KMS-11 (cell line): ENCODE measurements around the gene COL13A1.

Source experiments
- H2AFZ ChIP-seq: fragments of 200-600 bp; sonication (generic); 2 replicates; pipeline ENCODE4 v1.6.1; 2016; ENCODE audit warnings: antibody characterized with exemption, mixed run types, low read depth
- H3K27ac ChIP-seq: fragments of 200-600 bp; sonication (generic); 2 replicates; pipeline ENCODE4 v1.6.1; 2016; ENCODE audit warnings: mild to moderate bottlenecking, mixed run types
- H3K27me3 ChIP-seq: fragments of 200-600 bp; sonication (generic); 2 replicates; pipeline ENCODE4 v1.6.1; 2017; ENCODE audit warnings: mild to moderate bottlenecking, low read depth, mixed run types, moderate library complexity; ENCODE audit not compliant: insufficient read depth
- H3K36me3 ChIP-seq: fragments of 200-600 bp; sonication (generic); 2 replicates; pipeline ENCODE4 v1.6.1; 2017; ENCODE audit warnings: mild to moderate bottlenecking, mixed run types; ENCODE audit not compliant: insufficient read depth
- H3K4me1 ChIP-seq: fragments of 200-600 bp; sonication (generic); 2 replicates; pipeline ENCODE4 v1.6.1; 2016; ENCODE audit warnings: mild to moderate bottlenecking, low read depth, mixed run types; ENCODE audit not compliant: poor library complexity, severe bottlenecking
- H3K4me2 ChIP-seq: fragments of 200-600 bp; sonication (generic); 2 replicates; pipeline ENCODE4 v1.7.0; 2016; ENCODE audit warnings: mild to moderate bottlenecking, mixed run types
- H3K4me3 ChIP-seq: fragments of 200-600 bp; sonication (generic); IDR thresholded peaks from 2 replicates; pipeline ENCODE4 v1.6.1; 2017; ENCODE audit warnings: low read depth, low read length, mixed read lengths; ENCODE audit not compliant: insufficient read depth
- H3K79me2 ChIP-seq: fragments of 200-600 bp; sonication (generic); 2 replicates; pipeline ENCODE4 v1.6.1; 2016; ENCODE audit warnings: low read depth, mixed run types; ENCODE audit not compliant: insufficient read depth
- H3K9ac ChIP-seq: fragments of 200-600 bp; sonication (generic); 2 replicates; pipeline ENCODE4 v1.6.1; 2016; ENCODE audit warnings: mild to moderate bottlenecking, mixed run types
- H4K20me1 ChIP-seq: fragments of 200-600 bp; sonication (generic); 2 replicates; pipeline ENCODE4 v1.6.1; 2016; ENCODE audit warnings: mild to moderate bottlenecking, mixed run types; ENCODE audit not compliant: insufficient read depth
- CTCF ChIP-seq: fragments of 200-600 bp; sonication (generic); conservative IDR thresholded peaks from 2 replicates; pipeline ENCODE4 v1.6.1; 2017; ENCODE audit warnings: low read depth, mild to moderate bottlenecking, antibody characterized with exemption, low read length, moderate library complexity, mixed read lengths

Gene COL13A1

GRCh38 chr10:69854511-69855345 is 53.0 kb downstream of the COL13A1 start:
- no peaks in the 10 kb centered on the region for H3K36me3 ChIP-seq
- TF ChIP-seq CTCF, result no peak
- no peak overlapping the region for H2AFZ ChIP-seq
- H3K27me3 ChIP-seq, result peaks cover 26% of the 10 kb centered on the region; the same call in 1 of the 2 replicates
- H3K4me2 ChIP-seq, result no peak overlapping the region
- no peak overlapping the region for H3K4me3 ChIP-seq
- H3K9ac ChIP-seq, result no peak overlapping the region
- H4K20me1 ChIP-seq, result no peaks in the 10 kb centered on the region
- H3K27ac ChIP-seq, result no peak overlapping the region
- no peaks in the 10 kb centered on the region for H3K79me2 ChIP-seq
- no peaks in the 10 kb centered on the region for H3K4me1 ChIP-seq

GRCh38 chr10:69855346-69856111 is 53.8 kb downstream of the COL13A1 start:
- H3K79me2 ChIP-seq, result no peaks in the 10 kb centered on the region
- H3K4me3 ChIP-seq, result no peak overlapping the region
- H3K27me3 ChIP-seq, result peaks cover 18% of the 10 kb centered on the region; the same call in 1 of the 2 replicates
- no peak overlapping the region for H3K27ac ChIP-seq
- H2AFZ ChIP-seq, result no peak overlapping the region
- no peak for TF ChIP-seq CTCF
- H4K20me1 ChIP-seq, result no peaks in the 10 kb centered on the region
- H3K4me2 ChIP-seq, result no peak overlapping the region
- no peaks in the 10 kb centered on the region for H3K36me3 ChIP-seq
- H3K9ac ChIP-seq, result no peak overlapping the region
- no peaks in the 10 kb centered on the region for H3K4me1 ChIP-seq

GRCh38 chr10:69856601-69857166 is 55.0 kb downstream of the COL13A1 start:
- no peak overlapping the region for H2AFZ ChIP-seq
- H3K27ac ChIP-seq, result no peak overlapping the region
- H3K27me3 ChIP-seq, result peaks cover 12% of the 10 kb centered on the region; the same call in 1 of the 2 replicates
- H3K4me1 ChIP-seq, result no peaks in the 10 kb centered on the region
- no peaks in the 10 kb centered on the region for H3K36me3 ChIP-seq
- no peak for TF ChIP-seq CTCF
- H3K79me2 ChIP-seq, result no peaks in the 10 kb centered on the region
- no peak overlapping the region for H3K4me3 ChIP-seq
- no peak overlapping the region for H3K9ac ChIP-seq
- no peak overlapping the region for H3K4me2 ChIP-seq
- no peaks in the 10 kb centered on the region for H4K20me1 ChIP-seq

GRCh38 chr10:69858201-69858600 is 56.5 kb downstream of the COL13A1 start:
- no peaks in the 10 kb centered on the region for H3K36me3 ChIP-seq
- no peak overlapping the region for H3K9ac ChIP-seq
- H2AFZ ChIP-seq, result no peak overlapping the region
- peaks cover 16% of the 10 kb centered on the region; the same call in 1 of the 2 replicates for H3K27me3 ChIP-seq
- H3K79me2 ChIP-seq, result no peaks in the 10 kb centered on the region
- TF ChIP-seq CTCF, result no peak
- no peak overlapping the region for H3K4me3 ChIP-seq
- no peak overlapping the region for H3K27ac ChIP-seq
- H3K4me2 ChIP-seq, result no peak overlapping the region
- H3K4me1 ChIP-seq, result no peaks in the 10 kb centered on the region
- no peaks in the 10 kb centered on the region for H4K20me1 ChIP-seq
